ENCODE data around the gene IGBP1.
"Not testable (repeated sequence)": the region's sequence is repeated elsewhere in the genome, so short reads cannot be mapped to it uniquely, and the experiment has no call there.

Gene IGBP1

GRCh38 chrX:70117738-70118137, 15.5 kb upstream of the IGBP1 start:
- Histone ChIP-seq H3K4me3 (ENCODE audit: insufficient read depth, low read depth, low read length, poor library complexity, severe bottlenecking) (no peak overlapping the region), H3K27ac (ENCODE audit: insufficient read depth, low read length, poor library complexity, severe bottlenecking) (no peak overlapping the region), H3K36me3 (ENCODE audit: control insufficient read depth, insufficient read depth, low read length) (no peaks in the 10 kb centered on the region), H3K4me1 (ENCODE audit: control insufficient read depth, insufficient read depth, low read length, poor library complexity, severe bottlenecking) (no peaks in the 10 kb centered on the region), H3K27me3 (replicated peaks; ENCODE audit: control insufficient read depth, insufficient read depth, low read length, poor library complexity, severe bottlenecking) (no peaks in the 10 kb centered on the region), H3K9me3 (ENCODE audit: control insufficient read depth, low read length) (no peaks in the 10 kb centered on the region)
- no peak for DNase-seq

- not testable (repeated sequence) for H3K4me3 ChIP-seq (ENCODE audit: insufficient read depth, low read depth, low read length, poor library complexity, severe bottlenecking); H3K9me3 ChIP-seq (ENCODE audit: control insufficient read depth, low read length); H3K4me1 ChIP-seq (ENCODE audit: control insufficient read depth, insufficient read depth, low read length, poor library complexity, severe bottlenecking); H3K27ac ChIP-seq (ENCODE audit: insufficient read depth, low read length, poor library complexity, severe bottlenecking); H3K36me3 ChIP-seq (ENCODE audit: control insufficient read depth, insufficient read depth, low read length); DNase-seq; H3K27me3 ChIP-seq (replicated peaks; ENCODE audit: control insufficient read depth, insufficient read depth, low read length, poor library complexity, severe bottlenecking)
Observed at GRCh38 chrX:70123014-70123413, 10.2 kb upstream of the IGBP1 start.

- no peak overlapping the region for H3K27ac ChIP-seq (ENCODE audit: insufficient read depth, low read length, poor library complexity, severe bottlenecking)
- DNase-seq: no peak
- H3K9me3 ChIP-seq (ENCODE audit: control insufficient read depth, low read length): no peaks in the 10 kb centered on the region
- H3K36me3 ChIP-seq (ENCODE audit: control insufficient read depth, insufficient read depth, low read length): no peaks in the 10 kb centered on the region
- no peak overlapping the region for H3K4me3 ChIP-seq (ENCODE audit: insufficient read depth, low read depth, low read length, poor library complexity, severe bottlenecking)
- no peaks in the 10 kb centered on the region for H3K4me1 ChIP-seq (ENCODE audit: control insufficient read depth, insufficient read depth, low read length, poor library complexity, severe bottlenecking)
- H3K27me3 ChIP-seq (replicated peaks; ENCODE audit: control insufficient read depth, insufficient read depth, low read length, poor library complexity, severe bottlenecking): no peaks in the 10 kb centered on the region
Observed at GRCh38 chrX:70124678-70125077, 8.6 kb upstream of the IGBP1 start.

GRCh38 chrX:70128071-70128470, 5.2 kb upstream of the IGBP1 start:
- H3K9me3 ChIP-seq (ENCODE audit: control insufficient read depth, low read length): no peaks in the 10 kb centered on the region
- H3K27ac ChIP-seq (ENCODE audit: insufficient read depth, low read length, poor library complexity, severe bottlenecking): no peak overlapping the region
- peaks cover 3% of the 10 kb centered on the region for H3K4me1 ChIP-seq (ENCODE audit: control insufficient read depth, insufficient read depth, low read length, poor library complexity, severe bottlenecking)
- no peak overlapping the region for H3K4me3 ChIP-seq (ENCODE audit: insufficient read depth, low read depth, low read length, poor library complexity, severe bottlenecking)
- H3K36me3 ChIP-seq (ENCODE audit: control insufficient read depth, insufficient read depth, low read length): no peaks in the 10 kb centered on the region
- no peak for DNase-seq
- no peaks in the 10 kb centered on the region for H3K27me3 ChIP-seq (replicated peaks; ENCODE audit: control insufficient read depth, insufficient read depth, low read length, poor library complexity, severe bottlenecking)

- Histone ChIP-seq H3K36me3 (ENCODE audit: control insufficient read depth, insufficient read depth, low read length) (no peaks in the 10 kb centered on the region), H3K27ac (ENCODE audit: insufficient read depth, low read length, poor library complexity, severe bottlenecking) (no peak overlapping the region), H3K9me3 (ENCODE audit: control insufficient read depth, low read length) (no peaks in the 10 kb centered on the region), H3K27me3 (replicated peaks; ENCODE audit: control insufficient read depth, insufficient read depth, low read length, poor library complexity, severe bottlenecking) (no peaks in the 10 kb centered on the region), H3K4me1 (ENCODE audit: control insufficient read depth, insufficient read depth, low read length, poor library complexity, severe bottlenecking) (peaks cover 10% of the 10 kb centered on the region), H3K4me3 (ENCODE audit: insufficient read depth, low read depth, low read length, poor library complexity, severe bottlenecking) (no peak overlapping the region)
- no peak for DNase-seq
Observed at GRCh38 chrX:70129816-70130215, 3.4 kb upstream of the IGBP1 start.

GRCh38 chrX:70132224-70132623, 1.0 kb upstream of the IGBP1 start:
- H3K4me1 ChIP-seq (ENCODE audit: control insufficient read depth, insufficient read depth, low read length, poor library complexity, severe bottlenecking): peaks cover 10% of the 10 kb centered on the region
- no peaks in the 10 kb centered on the region for H3K27me3 ChIP-seq (replicated peaks; ENCODE audit: control insufficient read depth, insufficient read depth, low read length, poor library complexity, severe bottlenecking)
- H3K27ac ChIP-seq (ENCODE audit: insufficient read depth, low read length, poor library complexity, severe bottlenecking): no peak overlapping the region
- no peaks in the 10 kb centered on the region for H3K9me3 ChIP-seq (ENCODE audit: control insufficient read depth, low read length)
- no peak for DNase-seq
- peaks cover under 1% of the 10 kb centered on the region for H3K36me3 ChIP-seq (ENCODE audit: control insufficient read depth, insufficient read depth, low read length)
- no peak overlapping the region for H3K4me3 ChIP-seq (ENCODE audit: insufficient read depth, low read depth, low read length, poor library complexity, severe bottlenecking)

- DNase-seq: no peak
- Histone ChIP-seq H3K4me1 (ENCODE audit: control insufficient read depth, insufficient read depth, low read length, poor library complexity, severe bottlenecking) (peaks cover 10% of the 10 kb centered on the region), H3K27ac (ENCODE audit: insufficient read depth, low read length, poor library complexity, severe bottlenecking) (peak overlapping the region; percentile 81), H3K36me3 (ENCODE audit: control insufficient read depth, insufficient read depth, low read length) (peaks cover 3% of the 10 kb centered on the region), H3K9me3 (ENCODE audit: control insufficient read depth, low read length) (no peaks in the 10 kb centered on the region), H3K27me3 (replicated peaks; ENCODE audit: control insufficient read depth, insufficient read depth, low read length, poor library complexity, severe bottlenecking) (no peaks in the 10 kb centered on the region), H3K4me3 (ENCODE audit: insufficient read depth, low read depth, low read length, poor library complexity, severe bottlenecking) (peak overlapping the region; percentile 61)
Observed at GRCh38 chrX:70132877-70133302, 357 bp upstream of the IGBP1 start.

GRCh38 chrX:70134116-70134477, 850 bp downstream of the IGBP1 start:
- peaks cover 3% of the 10 kb centered on the region for H3K36me3 ChIP-seq (ENCODE audit: control insufficient read depth, insufficient read depth, low read length)
- no peaks in the 10 kb centered on the region for H3K9me3 ChIP-seq (ENCODE audit: control insufficient read depth, low read length)
- no peaks in the 10 kb centered on the region for H3K27me3 ChIP-seq (replicated peaks; ENCODE audit: control insufficient read depth, insufficient read depth, low read length, poor library complexity, severe bottlenecking)
- peaks cover 10% of the 10 kb centered on the region for H3K4me1 ChIP-seq (ENCODE audit: control insufficient read depth, insufficient read depth, low read length, poor library complexity, severe bottlenecking)
- H3K27ac ChIP-seq (ENCODE audit: insufficient read depth, low read length, poor library complexity, severe bottlenecking): peak overlapping the region; percentile 81
- peak overlapping the region; percentile 61 for H3K4me3 ChIP-seq (ENCODE audit: insufficient read depth, low read depth, low read length, poor library complexity, severe bottlenecking)
- peak in 1 of 3 donors; percentile 0 for DNase-seq

GRCh38 chrX:70138622-70139021, 5.4 kb downstream of the IGBP1 start:
- no peaks in the 10 kb centered on the region for H3K27me3 ChIP-seq (replicated peaks; ENCODE audit: control insufficient read depth, insufficient read depth, low read length, poor library complexity, severe bottlenecking)
- H3K4me3 ChIP-seq (ENCODE audit: insufficient read depth, low read depth, low read length, poor library complexity, severe bottlenecking): no peak overlapping the region
- H3K27ac ChIP-seq (ENCODE audit: insufficient read depth, low read length, poor library complexity, severe bottlenecking): no peak overlapping the region

GRCh38 chrX:70139736-70140135, 6.5 kb downstream of the IGBP1 start:
- DNase-seq: no peak
- no peak overlapping the region for H3K4me3 ChIP-seq (ENCODE audit: insufficient read depth, low read depth, low read length, poor library complexity, severe bottlenecking)
- H3K36me3 ChIP-seq (ENCODE audit: control insufficient read depth, insufficient read depth, low read length): peaks cover 3% of the 10 kb centered on the region
- H3K27me3 ChIP-seq (replicated peaks; ENCODE audit: control insufficient read depth, insufficient read depth, low read length, poor library complexity, severe bottlenecking): no peaks in the 10 kb centered on the region
- no peak overlapping the region for H3K27ac ChIP-seq (ENCODE audit: insufficient read depth, low read length, poor library complexity, severe bottlenecking)
- no peaks in the 10 kb centered on the region for H3K4me1 ChIP-seq (ENCODE audit: control insufficient read depth, insufficient read depth, low read length, poor library complexity, severe bottlenecking)
- no peaks in the 10 kb centered on the region for H3K9me3 ChIP-seq (ENCODE audit: control insufficient read depth, low read length)

More at GRCh38 chrX:70138622-70139021, 5.4 kb downstream of the IGBP1 start:
- DNase-seq: no peak
- Histone ChIP-seq H3K36me3 (ENCODE audit: control insufficient read depth, insufficient read depth, low read length) (peaks cover 3% of the 10 kb centered on the region), H3K9me3 (ENCODE audit: control insufficient read depth, low read length) (no peaks in the 10 kb centered on the region), H3K4me1 (ENCODE audit: control insufficient read depth, insufficient read depth, low read length, poor library complexity, severe bottlenecking) (peaks cover 6% of the 10 kb centered on the region)

- no peak overlapping the region for H3K27ac ChIP-seq (ENCODE audit: insufficient read depth, low read length, poor library complexity, severe bottlenecking)
- peaks cover 3% of the 10 kb centered on the region for H3K36me3 ChIP-seq (ENCODE audit: control insufficient read depth, insufficient read depth, low read length)
- DNase-seq: no peak
- H3K27me3 ChIP-seq (replicated peaks; ENCODE audit: control insufficient read depth, insufficient read depth, low read length, poor library complexity, severe bottlenecking): no peaks in the 10 kb centered on the region
- no peak overlapping the region for H3K4me3 ChIP-seq (ENCODE audit: insufficient read depth, low read depth, low read length, poor library complexity, severe bottlenecking)
- no peaks in the 10 kb centered on the region for H3K9me3 ChIP-seq (ENCODE audit: control insufficient read depth, low read length)
- H3K4me1 ChIP-seq (ENCODE audit: control insufficient read depth, insufficient read depth, low read length, poor library complexity, severe bottlenecking): no peaks in the 10 kb centered on the region
Observed at GRCh38 chrX:70141373-70141772, 8.1 kb downstream of the IGBP1 start.
